ENCODE data around the gene EVI5.

DNA sequence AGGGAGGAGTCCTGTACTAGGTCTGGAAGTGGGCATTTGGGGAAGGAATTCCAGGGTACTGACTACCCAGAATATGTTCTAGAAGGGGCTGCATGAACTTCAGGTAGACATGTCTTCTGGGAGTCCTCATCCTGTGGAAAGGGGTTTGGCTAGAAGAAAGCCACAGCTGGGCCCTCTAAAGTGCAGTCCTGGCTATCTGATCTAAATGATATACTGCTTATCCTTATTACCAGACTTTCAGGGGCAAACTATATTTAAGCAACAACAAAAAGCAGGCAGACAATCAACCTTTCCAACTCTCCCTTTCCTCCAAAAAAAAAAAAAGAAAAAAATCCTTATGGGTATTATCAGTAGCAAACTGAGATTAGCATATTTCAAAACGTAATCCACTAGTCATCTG is 268.3 kb downstream of the EVI5 start:
- no peak for TF ChIP-seq ZNF274 (IDR thresholded peaks at IDR 0.05; ENCODE audit: low read depth, low read length)
- TF ChIP-seq YY1 (IDR thresholded peaks at IDR 0.05; ENCODE audit: insufficient read depth, insufficient read length) = no peak
- TF ChIP-seq SUZ12 (IDR thresholded peaks at IDR 0.05; ENCODE audit: extremely low read depth, insufficient read depth, insufficient read length) = no peak
